Fibroblast of villous mesenchyme (primary cell): ENCODE measurements around the gene DNAJB13. TPM values are rescaled to one million over a fixed set of nuclear protein-coding genes. Genes with fewer than 3 reads are reported as not detected.

ENCODE experiments used
- DNase-seq: peaks from one replicate; pipeline ENCODE4 v3.0.0-alpha.2; 2010; ENCODE audit warnings: low read depth
- H3K4me3 ChIP-seq: 2 replicates; pipeline ENCODE4 v1.5.1; 2011; ENCODE audit warnings: low read depth, mild to moderate bottlenecking, low read length
- CTCF ChIP-seq: IDR thresholded peaks from 2 replicates; pipeline ENCODE4 v1.5.1; 2012; ENCODE audit warnings: low read depth, mild to moderate bottlenecking, low read length; ENCODE audit not compliant: insufficient read depth
- total RNA-seq: library from RNA; depleted of rRNA; stranded (reverse); fragments of >200 nt; gene quantifications from 2 replicates; pipeline ENCODE4 v1.2.3, GENCODE V29; 2012

The DNAJB13 gene
- total RNA-seq, 1 donor = 0.86 TPM

GRCh38 chr11:73975479-73975757, 24.6 kb downstream of the DNAJB13 start:
- no peak for TF ChIP-seq CTCF
- H3K4me3 ChIP-seq = no peak overlapping the region
- DNase-seq = no peak

GRCh38 chr11:73976451-73977151, 25.8 kb downstream of the DNAJB13 start:
- no peak for DNase-seq
- no peak for TF ChIP-seq CTCF
- no peak overlapping the region for H3K4me3 ChIP-seq

- DNase-seq = no peak
- TF ChIP-seq CTCF = no peak
- H3K4me3 ChIP-seq = no peak overlapping the region
These were observed 27.2 kb downstream of the DNAJB13 start for GRCh38 chr11:73977856-73978519.

- no peak for DNase-seq
- no peak overlapping the region for H3K4me3 ChIP-seq
- no peak for TF ChIP-seq CTCF
These were observed 27.8 kb downstream of the DNAJB13 start for GRCh38 chr11:73978576-73979086.

- DNase-seq = no peak
- no peak overlapping the region for H3K4me3 ChIP-seq
- no peak for TF ChIP-seq CTCF
These were observed 29.5 kb downstream of the DNAJB13 start for GRCh38 chr11:73980001-73980961.

GRCh38 chr11:73981051-73981805, 30.4 kb downstream of the DNAJB13 start:
- peak overlapping the region; percentile 83 for H3K4me3 ChIP-seq
- TF ChIP-seq CTCF = no peak
- DNase-seq = no peak
